ENCODE measurements around the gene SAYSD1. TPM values are rescaled to one million over a fixed set of nuclear protein-coding genes. Genes with fewer than 3 reads are reported as not detected.
A peak's percentile ranks its signal among the peaks of the same experiment; 100 is the strongest.

SAYSD1 gene
- total RNA-seq, 1 donor from 2014 or later: 10.9 TPM

GRCh38 chr6:39114388-39114703 is 640 bp downstream of the SAYSD1 start:
- ATAC-seq (ENCODE audit: poor library complexity) (peak; percentile 13), DNase-seq (no peak)
- intact Hi-C loops (cut with DNase I): no loop called here

GRCh38 chr6:39113788-39114187 is 1.2 kb downstream of the SAYSD1 start:
- ATAC-seq (ENCODE audit: poor library complexity) (no peak), DNase-seq (no peak)
- intact Hi-C loops (cut with DNase I): no loop called here

- intact Hi-C loops (cut with DNase I): no loop called here
- ATAC-seq (ENCODE audit: poor library complexity) (no peak), DNase-seq (no peak)
These were observed 3.7 kb downstream of the SAYSD1 start for GRCh38 chr6:39111280-39111679.

GRCh38 chr6:39108041-39108839 is 6.7 kb downstream of the SAYSD1 start:
- intact Hi-C loops (cut with DNase I): no loop called here
- DNase-seq (no peak), ATAC-seq (ENCODE audit: poor library complexity) (no peak)

GRCh38 chr6:39107641-39108040 is 7.3 kb downstream of the SAYSD1 start:
- intact Hi-C loops (cut with DNase I): no loop called here
- DNase-seq (no peak), ATAC-seq (ENCODE audit: poor library complexity) (no peak)

GRCh38 chr6:39107034-39107433 is 8.0 kb downstream of the SAYSD1 start:
- DNase-seq: no peak
- ATAC-seq (ENCODE audit: poor library complexity): no peak
- intact Hi-C loops (cut with DNase I): no loop called here

GRCh38 chr6:39104528-39104927 is 10.5 kb downstream of the SAYSD1 start:
- no peak for DNase-seq
- intact Hi-C loops (cut with DNase I): no loop called here
- no peak for ATAC-seq (ENCODE audit: poor library complexity)

GRCh38 chr6:39102821-39103136 is 12.2 kb downstream of the SAYSD1 start:
- no peak for ATAC-seq (ENCODE audit: poor library complexity)
- no peak for DNase-seq
- intact Hi-C loops (cut with DNase I): no loop called here

GRCh38 chr6:39102071-39102820 is 12.7 kb downstream of the SAYSD1 start:
- peak; percentile 57 for DNase-seq
- intact Hi-C loops (cut with DNase I): no loop called here
- peak; percentile 55 for ATAC-seq (ENCODE audit: poor library complexity)

GRCh38 chr6:39100358-39100757 is 14.6 kb downstream of the SAYSD1 start:
- ATAC-seq (ENCODE audit: poor library complexity) (no peak), DNase-seq (no peak)
- intact Hi-C loops (cut with DNase I): no loop called here

- intact Hi-C loops (cut with DNase I): no loop called here
- ATAC-seq (ENCODE audit: poor library complexity): no peak
These were observed 19.4 kb downstream of the SAYSD1 start for GRCh38 chr6:39095578-39095977.

GRCh38 chr6:39093149-39093708 is 21.8 kb downstream of the SAYSD1 start:
- intact Hi-C loops (cut with DNase I): no loop called here
- DNase-seq: no peak

More at GRCh38 chr6:39095578-39095977, 19.4 kb downstream of the SAYSD1 start:
- no peak for DNase-seq

GRCh38 chr6:39092124-39092523 is 22.9 kb downstream of the SAYSD1 start:
- intact Hi-C loops (cut with DNase I): no loop called here

More at GRCh38 chr6:39093149-39093708, 21.8 kb downstream of the SAYSD1 start:
- ATAC-seq (ENCODE audit: poor library complexity): no peak

GRCh38 chr6:39091220-39091619 is 23.8 kb downstream of the SAYSD1 start:
- ATAC-seq (ENCODE audit: poor library complexity): no peak
- DNase-seq: no peak
- intact Hi-C loops (cut with DNase I): no loop called here

More at GRCh38 chr6:39092124-39092523, 22.9 kb downstream of the SAYSD1 start:
- DNase-seq (no peak), ATAC-seq (ENCODE audit: poor library complexity) (peak; percentile 50)

GRCh38 chr6:39090036-39090435 is 24.9 kb downstream of the SAYSD1 start:
- DNase-seq (no peak), ATAC-seq (ENCODE audit: poor library complexity) (no peak)
- intact Hi-C loops (cut with DNase I): no loop called here

GRCh38 chr6:39088331-39088730 is 26.7 kb downstream of the SAYSD1 start:
- no peak for DNase-seq
- peak; percentile 82 for ATAC-seq (ENCODE audit: poor library complexity)
- intact Hi-C loops (cut with DNase I): loop anchor here (10.0 kb wide), 2 partner anchors 114 to 206 kb away; no protein-coding TSS in a partner anchor

- no peak for DNase-seq
- intact Hi-C loops (cut with DNase I): loop anchor here (10.0 kb wide), 2 partner anchors 112 to 208 kb away; no protein-coding TSS in a partner anchor
- ATAC-seq (ENCODE audit: poor library complexity): no peak
These were observed 27.8 kb downstream of the SAYSD1 start for GRCh38 chr6:39087197-39087596.

GRCh38 chr6:39086711-39087110 is 28.3 kb downstream of the SAYSD1 start:
- intact Hi-C loops (cut with DNase I): loop anchor here (10.0 kb wide), 2 partner anchors 112 to 208 kb away; no protein-coding TSS in a partner anchor
- DNase-seq: no peak
- ATAC-seq (ENCODE audit: poor library complexity): peak; percentile 43

- intact Hi-C loops (cut with DNase I): loop anchor here (10.0 kb wide), 2 partner anchors 111 to 209 kb away; no protein-coding TSS in a partner anchor
These were observed 28.7 kb downstream of the SAYSD1 start for GRCh38 chr6:39086294-39086693.

More at GRCh38 chr6:39086294-39086693, 28.7 kb downstream of the SAYSD1 start:
- ATAC-seq (ENCODE audit: poor library complexity) (no peak), DNase-seq (no peak)

Measured in Right ventricle myocardium superior (tissue), 1 donor.